ENCODE data around the gene CPVL.

Gene CPVL

DNA sequence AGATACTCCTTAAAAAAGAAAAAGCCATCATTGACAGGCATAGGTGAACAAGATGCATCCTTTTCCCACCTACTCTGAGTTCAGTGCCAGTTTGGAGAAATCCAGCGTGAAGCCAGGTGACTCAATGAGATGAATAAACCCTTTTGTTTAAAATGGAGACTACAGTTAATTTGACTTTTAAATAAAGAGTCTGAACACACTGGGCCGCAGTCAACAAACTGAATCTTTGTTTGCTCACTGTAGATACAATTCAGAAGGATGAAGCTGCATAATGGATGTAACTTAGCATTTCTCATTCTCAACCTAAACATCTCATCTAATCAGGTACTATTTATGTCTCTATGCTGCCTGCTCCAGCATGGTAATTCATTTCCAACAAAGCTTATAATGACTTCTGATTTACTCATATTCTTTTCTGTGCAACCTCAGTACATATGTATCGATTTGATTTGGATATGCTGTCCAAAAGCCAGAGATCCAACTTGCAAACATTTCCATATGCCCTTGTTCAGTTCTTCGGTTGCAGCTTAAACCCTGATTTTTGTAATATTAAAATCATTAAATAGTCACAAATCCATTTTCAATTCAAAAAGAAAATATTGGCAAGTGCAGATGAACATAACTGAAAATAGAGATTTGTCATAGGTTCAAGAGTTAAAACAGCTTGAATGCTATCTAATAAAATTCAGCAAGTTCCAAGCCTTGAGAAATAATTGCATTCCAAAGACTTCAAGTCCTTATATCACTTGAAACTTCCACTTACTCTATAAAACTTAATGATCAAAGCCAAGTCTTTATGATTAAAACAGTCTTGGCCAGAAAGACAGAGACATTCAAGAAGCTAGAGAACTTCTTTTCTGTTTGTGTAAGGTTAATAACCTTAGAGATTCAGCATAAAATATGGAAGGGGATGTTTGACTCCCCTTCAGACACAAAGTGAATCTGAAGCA lies 67.8 kb downstream of the CPVL start:
- TF ChIP-seq, protein P1, sequence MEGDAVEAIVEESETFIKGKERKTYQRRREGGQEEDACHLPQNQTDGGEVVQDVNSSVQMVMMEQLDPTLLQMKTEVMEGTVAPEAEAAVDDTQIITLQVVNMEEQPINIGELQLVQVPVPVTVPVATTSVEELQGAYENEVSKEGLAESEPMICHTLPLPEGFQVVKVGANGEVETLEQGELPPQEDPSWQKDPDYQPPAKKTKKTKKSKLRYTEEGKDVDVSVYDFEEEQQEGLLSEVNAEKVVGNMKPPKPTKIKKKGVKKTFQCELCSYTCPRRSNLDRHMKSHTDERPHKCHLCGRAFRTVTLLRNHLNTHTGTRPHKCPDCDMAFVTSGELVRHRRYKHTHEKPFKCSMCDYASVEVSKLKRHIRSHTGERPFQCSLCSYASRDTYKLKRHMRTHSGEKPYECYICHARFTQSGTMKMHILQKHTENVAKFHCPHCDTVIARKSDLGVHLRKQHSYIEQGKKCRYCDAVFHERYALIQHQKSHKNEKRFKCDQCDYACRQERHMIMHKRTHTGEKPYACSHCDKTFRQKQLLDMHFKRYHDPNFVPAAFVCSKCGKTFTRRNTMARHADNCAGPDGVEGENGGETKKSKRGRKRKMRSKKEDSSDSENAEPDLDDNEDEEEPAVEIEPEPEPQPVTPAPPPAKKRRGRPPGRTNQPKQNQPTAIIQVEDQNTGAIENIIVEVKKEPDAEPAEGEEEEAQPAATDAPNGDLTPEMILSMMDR (conservative IDR thresholded peaks at IDR 0.05), result no peak
- H3K27ac ChIP-seq, result no peak overlapping the region

GRCh38 chr7:29077854-29078253 lies 68.5 kb downstream of the CPVL start:
- TF ChIP-seq, protein P1 (conservative IDR thresholded peaks at IDR 0.05), result no peak
- H3K27ac ChIP-seq, result no peak overlapping the region

DNA sequence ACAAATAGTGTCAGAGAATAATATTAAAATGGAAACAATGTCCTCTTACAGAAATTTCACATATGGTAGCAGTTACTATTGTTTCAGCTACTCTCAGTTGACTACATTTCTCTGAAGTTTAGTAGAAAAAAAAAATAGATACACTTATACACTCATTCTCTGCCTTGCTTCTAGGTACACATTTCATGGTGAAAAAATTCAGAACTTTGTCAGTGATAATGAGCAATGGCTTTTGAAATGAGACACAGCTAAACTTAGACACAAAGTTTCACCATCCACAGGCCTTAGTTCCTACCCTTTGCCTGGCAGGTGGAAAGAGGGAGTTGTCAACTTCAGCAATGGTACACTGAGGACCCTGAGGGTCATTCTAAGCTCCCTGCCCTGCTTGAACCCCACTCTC lies 69.2 kb downstream of the CPVL start:
- TF ChIP-seq, protein P1 (conservative IDR thresholded peaks at IDR 0.05), result no peak
- no peak overlapping the region for H3K27ac ChIP-seq

GRCh38 chr7:29076631-29077030 lies 69.7 kb downstream of the CPVL start:
- TF ChIP-seq, protein P1 (conservative IDR thresholded peaks at IDR 0.05), result no peak
- H3K27ac ChIP-seq, result no peak overlapping the region

- H3K27ac ChIP-seq, result no peak overlapping the region
- TF ChIP-seq, protein P1 (conservative IDR thresholded peaks at IDR 0.05), result no peak
These were observed 70.7 kb downstream of the CPVL start for GRCh38 chr7:29075606-29076005.

GRCh38 chr7:29071203-29071874 lies 75.0 kb downstream of the CPVL start:
- TF ChIP-seq, protein P1 (conservative IDR thresholded peaks at IDR 0.05), result no peak

GRCh38 chr7:29066641-29067040 lies 79.7 kb downstream of the CPVL start:
- TF ChIP-seq, protein P1 (conservative IDR thresholded peaks at IDR 0.05), result no peak
- H3K27ac ChIP-seq, result no peak overlapping the region

More at GRCh38 chr7:29071203-29071874, 75.0 kb downstream of the CPVL start:
- H3K27ac ChIP-seq, result peak overlapping the region; percentile 77

Data from VCaP (cell line).